Stimulated activated CD8-positive, alpha-beta memory T cell treated with anti-CD3 and anti-CD28 coated beads, Interleukin-15, amount 100 ng/mL, for 1 hour (primary cell): ENCODE data around the gene CNIH2.

ENCODE experiments used
- DNase-seq: peaks from one replicate; pipeline ENCODE4 v3.0.0-alpha.2; 2020; ENCODE audit warnings: low read depth

Gene CNIH2

DNA sequence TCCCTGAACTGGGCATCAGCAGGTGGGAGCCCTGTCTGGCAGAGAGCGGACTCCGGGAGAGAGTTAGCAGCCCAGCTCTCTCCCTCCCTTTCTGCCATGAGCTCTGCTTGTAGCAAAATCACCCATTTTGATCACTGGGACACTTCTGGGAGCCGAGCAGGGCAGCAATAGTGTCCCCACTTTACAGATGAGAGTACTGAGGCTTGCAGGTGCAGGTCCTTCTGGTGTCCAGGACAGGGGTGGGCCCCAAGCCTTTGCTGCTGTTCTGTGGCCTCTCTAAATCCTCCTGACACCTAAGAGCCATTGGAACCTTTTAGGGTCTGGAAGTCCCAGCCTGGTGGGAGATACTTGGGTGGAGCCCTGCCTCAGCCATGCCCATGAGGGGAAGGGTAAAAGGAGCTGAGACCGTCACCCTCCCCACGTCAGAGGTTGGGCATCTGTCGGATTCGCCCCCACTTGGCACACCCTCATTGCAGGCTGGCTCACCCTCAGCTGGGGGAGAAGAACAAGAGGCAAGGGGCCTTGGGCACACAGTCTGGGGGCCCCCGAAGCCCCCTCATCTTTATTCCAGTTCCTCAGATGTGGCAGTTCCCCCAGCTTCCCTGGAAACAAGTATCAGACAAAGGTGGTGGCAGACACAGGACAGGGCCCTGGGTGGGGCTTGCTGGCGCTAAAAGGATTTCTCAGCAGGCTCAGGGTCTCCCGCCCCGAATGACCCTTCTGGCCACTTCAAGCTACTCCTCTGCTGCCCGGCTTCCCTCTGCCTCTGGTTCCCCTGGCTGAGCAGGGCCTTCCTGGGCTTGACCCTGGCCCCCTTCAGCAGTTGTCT, 53.8 kb downstream of the CNIH2 start:
- DNase-seq = no peak

DNA sequence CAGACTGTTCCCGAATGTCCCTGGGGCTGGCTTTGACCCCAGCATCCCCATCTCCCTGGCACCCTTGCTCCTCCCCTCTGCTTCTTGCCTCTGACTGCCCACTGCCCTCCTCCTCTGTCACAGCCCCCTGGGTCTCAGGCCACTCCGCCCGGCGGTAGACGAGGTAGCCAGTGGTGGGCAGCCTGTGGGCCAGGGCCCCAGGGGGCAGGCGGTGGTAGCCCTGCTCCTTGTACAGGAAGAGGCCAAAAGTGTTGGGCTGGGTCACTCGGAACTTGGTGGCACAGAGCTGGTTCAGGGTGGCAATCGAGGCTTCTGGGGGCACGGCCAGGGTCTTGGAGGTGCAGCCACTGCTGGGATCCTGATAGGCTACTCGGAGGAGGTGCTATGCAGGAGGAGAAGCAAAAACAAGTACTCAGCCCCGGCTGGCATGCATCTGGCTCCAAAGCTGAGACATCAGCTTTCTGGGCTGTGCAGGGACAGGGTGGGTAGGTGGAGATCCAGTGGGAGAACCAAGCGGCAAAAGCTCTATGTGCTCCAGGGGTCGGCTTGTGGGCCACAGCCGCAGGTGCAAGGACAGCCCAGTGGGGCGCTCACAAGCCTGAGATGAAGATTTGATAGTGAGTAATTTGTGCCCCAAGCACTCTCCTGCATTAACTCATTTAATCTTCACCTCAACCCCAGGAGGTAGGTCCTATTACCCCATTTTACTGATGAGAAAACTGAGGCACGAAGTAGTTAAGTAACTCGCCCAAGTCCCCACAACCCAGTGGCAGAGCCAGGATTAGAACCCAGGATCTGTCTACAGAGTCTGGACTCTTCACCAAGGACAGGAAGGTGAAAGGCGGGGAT, 54.6 kb downstream of the CNIH2 start:
- no peak for DNase-seq

DNA sequence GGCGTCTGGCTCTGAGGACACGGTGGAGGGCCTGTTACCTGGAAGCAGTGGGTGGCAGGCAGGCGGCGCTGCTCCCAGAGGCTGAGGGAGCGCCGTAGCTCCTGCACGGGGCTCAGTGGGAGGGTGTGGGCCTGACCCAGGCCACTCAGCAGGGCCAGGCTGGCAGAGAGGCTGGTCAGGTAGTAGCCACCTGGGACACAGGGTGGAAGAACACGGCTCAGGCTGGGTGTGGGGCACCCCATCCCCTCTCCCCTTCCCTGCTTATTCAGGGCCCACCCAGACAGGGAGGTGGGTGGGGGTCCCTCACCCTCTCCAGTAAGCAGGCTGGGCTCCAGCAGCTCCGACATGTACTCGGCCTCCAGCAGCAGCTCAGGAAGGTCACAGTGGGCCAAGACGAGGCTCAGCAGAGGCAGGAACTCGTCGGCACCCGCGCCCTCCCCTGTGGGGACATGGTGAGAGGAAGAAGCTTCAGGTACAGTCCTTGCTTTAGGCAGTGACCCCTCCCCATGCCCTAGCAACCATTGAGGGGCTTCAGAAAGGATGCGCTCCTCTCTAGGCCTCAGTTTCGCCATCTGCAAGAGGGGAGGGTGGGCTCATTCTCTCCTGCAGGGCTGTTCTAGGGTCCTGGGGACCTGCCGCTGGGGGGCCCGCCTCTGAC, 55.4 kb downstream of the CNIH2 start:
- no peak for DNase-seq
